GM12801 (cell line): Measurements from ENCODE around the gene HSPA5.

Experiments
- CTCF ChIP-seq: IDR thresholded peaks from one replicate; pipeline ENCODE4 v1.5.1; 2011; ENCODE audit warnings: control low read depth; ENCODE audit not compliant: insufficient read length; ENCODE audit errors: extremely low read depth

Gene HSPA5

GRCh38 chr9:125269014-125269397 lies 27.9 kb upstream of the HSPA5 start:
- TF ChIP-seq CTCF = no peak

- TF ChIP-seq CTCF = no peak
These were observed 27.4 kb upstream of the HSPA5 start for GRCh38 chr9:125268394-125269013.

- no peak for TF ChIP-seq CTCF
These were observed 21.3 kb upstream of the HSPA5 start for GRCh38 chr9:125262294-125262991.

- no peak for TF ChIP-seq CTCF
These were observed 20.6 kb upstream of the HSPA5 start, which contains the start of gene GAPVD1 for GRCh38 chr9:125261501-125262293. GAPVD1 (plus strand) TSS chr9:125261826; CDS start chr9:125298922, 37,096 bp downstream.

- no peak for TF ChIP-seq CTCF
These were observed 19.4 kb upstream of the HSPA5 start for GRCh38 chr9:125260561-125260960.

- no peak for TF ChIP-seq CTCF
These were observed 17.8 kb upstream of the HSPA5 start for GRCh38 chr9:125258832-125259534.
